ENCODE data around the gene IPO13.

Gene IPO13

DNA sequence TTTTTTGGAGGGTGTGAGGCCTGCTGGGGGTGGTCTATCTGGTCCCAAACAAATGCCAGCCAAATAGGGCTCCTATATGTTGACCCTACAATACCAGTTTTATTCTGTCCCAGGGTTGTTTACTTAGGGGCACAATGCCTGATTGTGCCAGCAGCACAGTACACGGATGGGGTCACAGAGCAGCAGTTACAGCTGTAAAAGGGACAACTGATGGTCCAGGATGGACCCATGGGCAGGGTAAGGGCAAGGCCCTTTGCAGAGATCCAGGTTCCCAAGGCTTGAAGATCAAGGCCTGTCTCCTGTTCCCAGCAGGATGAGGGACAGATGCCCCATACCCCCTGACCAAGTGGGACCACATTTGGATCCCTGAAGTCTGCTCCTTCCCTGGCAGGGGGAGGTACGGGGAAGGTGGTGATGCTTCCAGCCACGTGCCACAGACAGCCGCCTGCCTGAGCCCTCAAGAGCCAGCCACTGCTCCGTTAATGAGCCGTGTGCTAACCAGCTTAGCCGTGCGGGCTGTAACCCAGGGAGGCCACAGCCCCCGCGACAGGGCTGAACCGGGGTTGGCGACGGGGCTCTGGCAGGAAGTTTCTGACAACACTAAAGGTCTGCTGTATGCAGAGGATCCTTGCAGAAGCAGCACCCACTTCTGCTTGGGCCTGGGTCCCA, 66.3 kb downstream of the IPO13 start:
- no peak for DNase-seq

DNA sequence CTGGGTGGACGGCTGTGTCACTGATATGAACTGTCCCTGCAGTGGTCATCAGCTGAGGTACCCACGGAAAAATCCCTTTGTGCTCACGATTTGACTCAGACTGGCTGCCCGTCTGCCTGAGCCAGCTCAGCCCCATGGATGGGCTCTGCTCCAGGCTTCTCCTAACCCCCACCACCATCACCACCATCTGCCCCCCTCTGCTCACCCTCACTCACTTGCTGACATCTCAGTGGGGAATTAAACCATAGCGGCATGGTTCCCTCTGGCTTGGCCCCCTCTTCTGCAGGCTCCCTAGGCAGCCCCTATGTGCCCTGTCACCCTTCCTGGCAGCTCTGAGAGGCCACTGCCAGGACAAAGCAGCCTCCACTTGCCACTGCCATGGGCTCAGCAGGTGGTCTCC, 67.2 kb downstream of the IPO13 start:
- DNase-seq: no peak

DNA sequence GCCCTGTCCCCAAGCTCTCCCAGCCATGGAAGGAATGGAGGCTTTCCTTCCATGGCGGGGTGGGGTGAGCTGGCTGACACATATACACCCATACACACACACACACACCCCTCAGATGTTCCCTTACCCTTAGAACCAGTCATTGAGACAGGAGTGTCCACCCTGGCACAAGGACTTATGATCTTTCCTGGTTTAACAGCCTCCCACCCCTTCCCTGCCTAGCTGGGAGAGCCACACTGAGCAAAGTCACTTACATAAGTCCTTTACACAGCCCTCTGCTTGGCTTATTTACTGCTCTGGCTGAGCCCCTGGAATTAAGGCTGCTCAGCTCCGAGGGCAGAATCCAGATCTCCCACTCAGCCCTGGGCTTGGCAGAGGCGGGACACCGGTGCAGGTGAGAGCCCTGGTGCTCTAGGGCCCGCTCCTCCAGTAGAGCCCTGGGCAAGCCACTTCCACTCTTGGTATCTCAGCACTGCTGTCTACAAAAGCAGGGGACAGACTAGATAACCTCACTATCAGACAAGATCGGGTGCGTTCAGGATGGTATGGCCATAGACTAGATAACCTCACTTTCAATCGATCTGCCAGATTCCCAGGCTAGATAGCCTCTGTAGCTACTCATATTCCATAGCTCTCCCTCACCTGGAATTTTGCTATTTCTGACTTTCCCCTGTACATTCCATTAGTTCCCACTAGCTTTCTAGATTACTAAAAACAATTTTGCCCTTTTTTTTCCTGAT, 67.8 kb downstream of the IPO13 start:
- DNase-seq: no peak

DNA sequence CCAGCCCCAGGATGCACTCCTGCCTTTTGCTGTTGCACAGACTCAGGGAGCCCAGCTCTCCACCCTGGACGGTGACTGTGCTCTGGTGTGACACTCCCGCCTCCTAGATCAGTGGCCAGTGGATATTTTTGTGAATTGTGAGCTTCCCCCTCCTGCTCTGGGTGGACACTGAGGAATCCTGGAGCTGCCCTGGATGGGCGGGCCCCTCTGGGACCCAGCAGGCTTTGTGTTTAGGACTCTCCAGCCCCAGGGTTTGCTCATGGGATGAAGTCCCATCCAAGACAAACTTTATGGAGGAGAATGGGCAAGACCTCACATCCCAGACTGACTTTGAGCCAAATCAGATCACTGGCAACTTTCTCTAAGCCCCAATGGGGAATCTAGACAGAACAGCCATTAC, 68.5 kb downstream of the IPO13 start:
- no peak for DNase-seq

DNA sequence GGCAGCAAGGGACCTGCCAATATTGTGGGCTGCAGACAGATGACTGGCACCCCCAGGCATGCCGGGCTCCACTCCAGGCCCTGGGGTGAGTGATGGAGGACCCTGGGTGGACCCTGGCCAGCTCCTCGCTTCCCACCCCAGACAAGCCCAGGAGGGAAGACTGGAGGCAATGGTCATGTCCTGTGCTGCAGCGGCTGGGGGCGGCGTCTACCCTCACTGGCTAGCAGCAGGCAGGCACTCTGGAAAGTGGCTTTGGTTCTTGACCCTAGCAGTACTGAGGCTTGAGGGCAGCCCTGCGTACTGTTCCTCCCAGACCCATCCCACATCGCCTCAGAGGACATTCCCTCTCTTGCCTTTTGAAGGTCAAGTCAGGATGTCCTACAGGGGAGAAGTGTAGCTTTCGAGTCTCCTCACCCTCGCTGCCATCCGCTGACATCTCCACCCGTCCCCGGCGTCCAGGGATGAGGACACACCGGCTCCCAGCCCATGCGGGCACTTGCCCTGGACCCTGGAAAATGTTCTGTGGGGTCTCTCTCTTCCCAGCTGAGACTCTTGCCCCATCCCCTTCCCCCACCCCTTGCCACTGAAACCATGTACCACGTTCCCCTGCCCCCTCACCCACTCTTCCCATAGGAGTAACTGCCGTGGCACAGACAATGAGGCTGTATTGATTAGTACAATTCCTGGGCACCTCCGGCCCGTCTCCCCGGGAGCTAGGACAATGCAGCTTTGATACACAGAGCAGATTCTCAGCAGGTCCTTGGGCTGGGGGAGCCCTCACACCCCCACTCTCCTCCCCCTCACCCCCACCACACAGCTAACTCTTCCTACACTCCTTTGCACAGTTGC, 69.5 kb downstream of the IPO13 start:
- DNase-seq: no peak

DNA sequence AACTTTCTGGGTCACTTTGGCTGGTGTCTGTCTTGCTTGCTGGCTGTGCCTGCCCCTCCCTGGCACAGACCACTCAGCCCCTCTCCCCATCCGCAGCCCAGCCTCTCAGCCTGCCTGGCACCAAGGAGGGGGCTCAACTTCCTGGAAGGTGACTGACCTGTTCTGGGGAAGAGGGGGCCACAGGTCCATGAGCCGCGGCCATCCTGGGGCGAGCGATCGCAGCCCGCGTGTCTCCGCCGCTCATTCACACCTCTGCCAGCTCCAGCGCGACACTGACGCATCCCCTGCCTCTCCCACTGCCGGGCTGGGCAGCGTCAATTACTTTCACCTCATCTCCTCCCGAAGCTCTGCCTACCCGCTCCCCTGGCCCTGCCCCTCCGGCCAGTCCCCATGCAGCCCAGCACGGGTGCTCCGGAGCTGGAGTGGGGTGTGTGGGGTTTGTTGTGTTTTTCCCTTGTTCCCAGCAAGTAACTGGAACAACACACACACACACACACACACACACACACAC, 70.2 kb downstream of the IPO13 start:
- no peak for DNase-seq

Data from inflammatory macrophage treated with lipopolysaccharide for 4 hours (primary cell).